PC-3 (cell line): ENCODE results near the gene VPREB3.

Experiments used
- EZH2phosphoT487 ChIP-seq: fragments of 300-600 bp; sonication (generic); IDR thresholded peaks from 2 replicates; pipeline ENCODE4 v1.6.1; 2018; ENCODE audit warnings: mild to moderate bottlenecking, antibody characterized with exemption, low read length, borderline replicate concordance
- TF ChIP-seq, protein P1 (sequence below): fragments of 300-600 bp; sonication (generic); conservative IDR thresholded peaks from 2 replicates; pipeline ENCODE4 v1.5.1; 2017; ENCODE audit warnings: antibody characterized with exemption, low read depth, mild to moderate bottlenecking, low read length

DNA sequence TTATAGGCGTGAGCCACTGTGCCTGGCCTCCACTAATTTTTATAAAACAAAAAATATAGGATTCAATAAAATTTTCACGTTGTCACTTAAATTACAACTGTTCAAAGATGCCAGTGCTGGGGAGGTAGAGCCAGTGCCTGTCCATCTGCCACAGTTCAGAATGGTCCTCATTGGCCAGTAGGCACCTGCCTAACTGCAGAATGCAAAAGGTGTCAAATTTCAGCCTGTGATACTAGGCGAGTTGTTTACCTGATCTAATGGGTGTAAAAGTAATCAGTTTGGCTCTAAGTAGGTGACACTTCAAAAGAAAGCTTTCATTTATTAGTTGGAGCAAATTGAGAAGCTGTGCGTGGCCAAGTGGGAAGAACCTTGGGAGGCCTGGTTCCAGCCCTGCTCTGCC, 34.9 kb upstream of the VPREB3 start:
- TF ChIP-seq EZH2phosphoT487: no peak
- TF ChIP-seq, protein P1, sequence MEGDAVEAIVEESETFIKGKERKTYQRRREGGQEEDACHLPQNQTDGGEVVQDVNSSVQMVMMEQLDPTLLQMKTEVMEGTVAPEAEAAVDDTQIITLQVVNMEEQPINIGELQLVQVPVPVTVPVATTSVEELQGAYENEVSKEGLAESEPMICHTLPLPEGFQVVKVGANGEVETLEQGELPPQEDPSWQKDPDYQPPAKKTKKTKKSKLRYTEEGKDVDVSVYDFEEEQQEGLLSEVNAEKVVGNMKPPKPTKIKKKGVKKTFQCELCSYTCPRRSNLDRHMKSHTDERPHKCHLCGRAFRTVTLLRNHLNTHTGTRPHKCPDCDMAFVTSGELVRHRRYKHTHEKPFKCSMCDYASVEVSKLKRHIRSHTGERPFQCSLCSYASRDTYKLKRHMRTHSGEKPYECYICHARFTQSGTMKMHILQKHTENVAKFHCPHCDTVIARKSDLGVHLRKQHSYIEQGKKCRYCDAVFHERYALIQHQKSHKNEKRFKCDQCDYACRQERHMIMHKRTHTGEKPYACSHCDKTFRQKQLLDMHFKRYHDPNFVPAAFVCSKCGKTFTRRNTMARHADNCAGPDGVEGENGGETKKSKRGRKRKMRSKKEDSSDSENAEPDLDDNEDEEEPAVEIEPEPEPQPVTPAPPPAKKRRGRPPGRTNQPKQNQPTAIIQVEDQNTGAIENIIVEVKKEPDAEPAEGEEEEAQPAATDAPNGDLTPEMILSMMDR: no peak
